Measurements from ENCODE around the gene CTU2.

GRCh38 chr16:88735121-88735520 is 28.8 kb downstream of the CTU2 start:
- TF ChIP-seq CTCF (tag by site-specific recombination; IDR thresholded peaks at IDR 0.05) (no peak), ZNF548 (tag by site-specific recombination; IDR thresholded peaks at IDR 0.05) (no peak), RBAK (tag by site-specific recombination; IDR thresholded peaks at IDR 0.05) (no peak), ZNF335 (tag by site-specific recombination; conservative IDR thresholded peaks at IDR 0.05) (no peak), ZNF202 (tag by site-specific recombination; IDR thresholded peaks at IDR 0.05; ENCODE audit: borderline replicate concordance) (no peak), REPIN1 (tag by site-specific recombination; IDR thresholded peaks at IDR 0.05; ENCODE audit: low read depth) (no peak), ZBTB20 (tag by site-specific recombination; IDR thresholded peaks at IDR 0.05) (no peak), HOXA7 (CRISPR knock-in tag; IDR thresholded peaks at IDR 0.05; ENCODE audit: borderline replicate concordance) (no peak), ZEB2 (tag by site-specific recombination; IDR thresholded peaks at IDR 0.05) (no peak), ZNF561 (tag by site-specific recombination; IDR thresholded peaks at IDR 0.05; ENCODE audit: borderline replicate concordance) (no peak), ZNF747 (tag by site-specific recombination; IDR thresholded peaks at IDR 0.05) (no peak), ZBTB48 (tag by site-specific recombination; IDR thresholded peaks at IDR 0.05) (no peak), PATZ1 (tag by site-specific recombination; IDR thresholded peaks at IDR 0.05) (no peak), ZSCAN18 (tag by site-specific recombination; IDR thresholded peaks at IDR 0.05) (no peak)

Measured in HEK293 (cell line).